Spleen (tissue), 7 donors: Measurements from ENCODE around the gene ITGA7.

Experiments
- POLR2A ChIP-seq, 3 donors: fragments of 450-650 bp; IDR thresholded peaks; one replicate each; pipeline ENCODE4 v1.5.1; 2017; ENCODE audit warnings: antibody characterized with exemption in 3 of 3, mild to moderate bottlenecking in 1 of 3
- TF ChIP-seq, protein P1 (sequence below), 11 experiments: fragments of 200-600 bp in 7 of 11; fragments of 450-650 bp in 4 of 11; sonication (generic) in 4 of 11; IDR thresholded peaks in 8 of 11; conservative IDR thresholded peaks in 3 of 11; 1 replicate in 7 of 11; 2 replicates in 4 of 11; pipeline versions ENCODE4 v1.4.0 to v1.8.0; 2016 to 2021; ENCODE audit warnings: antibody characterized with exemption in 11 of 11, inconsistent platforms in 4 of 11, mild to moderate bottlenecking in 1 of 11
- donor health status: DM: no; HTN: no; CAD: no; lungs with moderate emphysema.
- donor health status: DM: no; HTN: no; CAD: no.
- donor health status: DM: no; HTN: no; CAD: no.

DNA sequence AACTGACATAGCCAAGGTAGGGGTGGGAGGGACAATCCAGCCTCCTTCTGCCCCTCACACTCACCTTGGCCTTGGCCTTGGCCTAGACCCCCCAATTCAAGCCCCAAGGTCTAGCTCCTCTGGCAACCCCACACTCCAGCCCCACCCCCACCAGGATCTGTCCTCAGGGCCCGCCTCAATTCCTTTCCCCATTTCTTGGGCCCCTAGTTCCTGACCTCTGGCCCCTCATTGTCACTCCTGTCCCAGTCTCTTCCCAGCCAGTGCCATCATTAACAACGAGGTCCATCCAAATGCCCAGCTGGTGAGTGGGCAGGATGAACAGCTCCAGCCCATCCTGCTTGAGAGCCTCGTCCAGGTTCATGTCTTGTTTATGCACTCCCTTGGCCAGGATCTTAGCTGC lies 28.4 kb upstream of the ITGA7 start:
- TF ChIP-seq, protein P1, sequence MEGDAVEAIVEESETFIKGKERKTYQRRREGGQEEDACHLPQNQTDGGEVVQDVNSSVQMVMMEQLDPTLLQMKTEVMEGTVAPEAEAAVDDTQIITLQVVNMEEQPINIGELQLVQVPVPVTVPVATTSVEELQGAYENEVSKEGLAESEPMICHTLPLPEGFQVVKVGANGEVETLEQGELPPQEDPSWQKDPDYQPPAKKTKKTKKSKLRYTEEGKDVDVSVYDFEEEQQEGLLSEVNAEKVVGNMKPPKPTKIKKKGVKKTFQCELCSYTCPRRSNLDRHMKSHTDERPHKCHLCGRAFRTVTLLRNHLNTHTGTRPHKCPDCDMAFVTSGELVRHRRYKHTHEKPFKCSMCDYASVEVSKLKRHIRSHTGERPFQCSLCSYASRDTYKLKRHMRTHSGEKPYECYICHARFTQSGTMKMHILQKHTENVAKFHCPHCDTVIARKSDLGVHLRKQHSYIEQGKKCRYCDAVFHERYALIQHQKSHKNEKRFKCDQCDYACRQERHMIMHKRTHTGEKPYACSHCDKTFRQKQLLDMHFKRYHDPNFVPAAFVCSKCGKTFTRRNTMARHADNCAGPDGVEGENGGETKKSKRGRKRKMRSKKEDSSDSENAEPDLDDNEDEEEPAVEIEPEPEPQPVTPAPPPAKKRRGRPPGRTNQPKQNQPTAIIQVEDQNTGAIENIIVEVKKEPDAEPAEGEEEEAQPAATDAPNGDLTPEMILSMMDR (IDR thresholded peaks at IDR 0.05 in 8 of 11, conservative IDR thresholded peaks at IDR 0.05 in 3 of 11) = no peak
- no peak for TF ChIP-seq POLR2A (IDR thresholded peaks at IDR 0.05)
